ENCODE data around the gene PIGW.

The PIGW gene

GRCh38 chr17:36511216-36511615, 23.6 kb upstream of the PIGW start:
- H3K79me2 ChIP-seq (ENCODE audit: control insufficient read depth, low read length) = no peaks in the 10 kb centered on the region
- H3K9me3 ChIP-seq (ENCODE audit: control insufficient read depth, insufficient read depth, low read length) = no peaks in the 10 kb centered on the region
- peaks cover 93% of the 10 kb centered on the region for H3K36me3 ChIP-seq (ENCODE audit: control insufficient read depth, low read length)

GRCh38 chr17:36512641-36513040, 22.1 kb upstream of the PIGW start:
- H3K9me3 ChIP-seq (ENCODE audit: control insufficient read depth, insufficient read depth, low read length) = no peaks in the 10 kb centered on the region
- no peaks in the 10 kb centered on the region for H3F3A ChIP-seq (ENCODE audit: control insufficient read depth, insufficient read depth)
- no peaks in the 10 kb centered on the region for H3K27me3 ChIP-seq (ENCODE audit: control insufficient read depth, low read length)
- no peaks in the 10 kb centered on the region for H3K9me2 ChIP-seq (replicated peaks; ENCODE audit: control insufficient read depth, low read length)
- no peaks in the 10 kb centered on the region for H3K79me2 ChIP-seq (ENCODE audit: control insufficient read depth, low read length)
- H3K4me2 ChIP-seq (ENCODE audit: low read length) = no peak overlapping the region
- no peak overlapping the region for H3K4me3 ChIP-seq (ENCODE audit: low read length)
- no peaks in the 10 kb centered on the region for H3K4me1 ChIP-seq (ENCODE audit: control insufficient read depth, low read length)
- TF ChIP-seq CTCF (IDR thresholded peaks at IDR 0.05; ENCODE audit: low read depth, low read length, poor library complexity, severe bottlenecking) (no peak), EZH2phosphoT487 (IDR thresholded peaks at IDR 0.05; ENCODE audit: borderline replicate concordance, low read length) (no peak)
- H3K36me3 ChIP-seq (ENCODE audit: control insufficient read depth, low read length) = peaks cover 86% of the 10 kb centered on the region
- no peak overlapping the region for H3K27ac ChIP-seq (ENCODE audit: low read depth, low read length)
- H4K20me1 ChIP-seq (ENCODE audit: control insufficient read depth, insufficient read depth, low read depth, low read length) = no peaks in the 10 kb centered on the region

More at GRCh38 chr17:36511216-36511615, 23.6 kb upstream of the PIGW start:
- Histone ChIP-seq H3F3A (ENCODE audit: control insufficient read depth, insufficient read depth) (no peaks in the 10 kb centered on the region), H3K4me2 (ENCODE audit: low read length) (no peak overlapping the region), H3K4me3 (ENCODE audit: low read length) (no peak overlapping the region), H3K4me1 (ENCODE audit: control insufficient read depth, low read length) (no peaks in the 10 kb centered on the region), H4K20me1 (ENCODE audit: control insufficient read depth, insufficient read depth, low read depth, low read length) (no peaks in the 10 kb centered on the region), H3K9me2 (replicated peaks; ENCODE audit: control insufficient read depth, low read length) (no peaks in the 10 kb centered on the region), H3K27me3 (ENCODE audit: control insufficient read depth, low read length) (no peaks in the 10 kb centered on the region), H3K27ac (ENCODE audit: low read depth, low read length) (no peak overlapping the region)
- TF ChIP-seq CTCF (IDR thresholded peaks at IDR 0.05; ENCODE audit: low read depth, low read length, poor library complexity, severe bottlenecking) = no peak
- no peak for TF ChIP-seq EZH2phosphoT487 (IDR thresholded peaks at IDR 0.05; ENCODE audit: borderline replicate concordance, low read length)

GRCh38 chr17:36514856-36515255, 19.9 kb upstream of the PIGW start:
- Histone ChIP-seq H3K79me2 (ENCODE audit: control insufficient read depth, low read length) (no peaks in the 10 kb centered on the region), H4K20me1 (ENCODE audit: control insufficient read depth, insufficient read depth, low read depth, low read length) (no peaks in the 10 kb centered on the region), H3F3A (ENCODE audit: control insufficient read depth, insufficient read depth) (0 out of 2 replicates have a peak, but pooled peaks cover 3% of the 10 kb centered on the region), H3K4me1 (ENCODE audit: control insufficient read depth, low read length) (peaks cover 12% of the 10 kb centered on the region), H3K4me2 (ENCODE audit: low read length) (no peak overlapping the region), H3K36me3 (ENCODE audit: control insufficient read depth, low read length) (peaks cover 84% of the 10 kb centered on the region), H3K9me2 (replicated peaks; ENCODE audit: control insufficient read depth, low read length) (no peaks in the 10 kb centered on the region), H3K9me3 (ENCODE audit: control insufficient read depth, insufficient read depth, low read length) (no peaks in the 10 kb centered on the region), H3K27ac (ENCODE audit: low read depth, low read length) (no peak overlapping the region), H3K4me3 (ENCODE audit: low read length) (no peak overlapping the region), H3K27me3 (ENCODE audit: control insufficient read depth, low read length) (no peaks in the 10 kb centered on the region)
- TF ChIP-seq EZH2phosphoT487 (IDR thresholded peaks at IDR 0.05; ENCODE audit: borderline replicate concordance, low read length) (no peak), CTCF (IDR thresholded peaks at IDR 0.05; ENCODE audit: low read depth, low read length, poor library complexity, severe bottlenecking) (no peak)
